Measurements from ENCODE around the gene KNCN.

DNA sequence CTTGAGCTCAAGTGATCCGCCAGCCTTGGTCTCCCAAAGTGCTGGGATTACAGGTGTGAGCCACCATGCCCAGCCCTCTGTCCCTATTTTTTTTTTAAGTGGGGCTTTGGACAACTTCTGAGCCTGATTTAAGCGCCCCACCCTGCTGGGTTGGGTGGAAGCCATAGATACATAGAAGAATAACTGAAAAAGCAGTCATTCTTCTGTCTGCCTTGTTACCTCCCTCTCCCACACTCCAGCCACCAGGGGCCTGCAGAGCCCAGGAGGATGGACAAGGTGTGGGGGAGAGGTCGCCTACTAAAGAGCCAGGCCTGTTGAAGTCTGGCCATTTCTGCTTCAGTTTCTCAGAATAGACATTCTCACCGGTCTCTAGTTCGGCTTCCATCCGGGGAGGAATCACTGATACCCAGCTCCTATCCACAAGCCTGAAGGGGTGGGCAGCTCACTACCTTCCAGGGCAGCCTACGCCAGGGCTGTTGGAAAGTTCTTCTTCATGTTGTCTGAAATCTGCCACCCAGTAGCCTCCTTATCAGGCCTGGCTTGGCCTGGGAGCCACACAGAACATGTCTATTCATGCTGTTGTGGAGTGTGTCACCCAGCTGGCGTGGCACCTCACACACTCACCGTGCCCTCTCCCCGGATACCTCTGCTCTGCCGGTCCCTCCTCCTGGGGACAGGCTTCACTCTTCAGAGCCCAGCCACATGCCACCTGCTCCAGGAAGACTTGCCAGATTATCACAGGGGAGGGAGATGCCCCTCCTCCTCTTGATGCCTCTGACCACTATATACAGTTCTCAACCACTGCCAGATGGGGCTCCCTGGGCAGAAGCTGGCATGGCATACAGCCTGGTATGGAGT is 27.7 kb downstream of the KNCN start:
- TF ChIP-seq, protein P1, sequence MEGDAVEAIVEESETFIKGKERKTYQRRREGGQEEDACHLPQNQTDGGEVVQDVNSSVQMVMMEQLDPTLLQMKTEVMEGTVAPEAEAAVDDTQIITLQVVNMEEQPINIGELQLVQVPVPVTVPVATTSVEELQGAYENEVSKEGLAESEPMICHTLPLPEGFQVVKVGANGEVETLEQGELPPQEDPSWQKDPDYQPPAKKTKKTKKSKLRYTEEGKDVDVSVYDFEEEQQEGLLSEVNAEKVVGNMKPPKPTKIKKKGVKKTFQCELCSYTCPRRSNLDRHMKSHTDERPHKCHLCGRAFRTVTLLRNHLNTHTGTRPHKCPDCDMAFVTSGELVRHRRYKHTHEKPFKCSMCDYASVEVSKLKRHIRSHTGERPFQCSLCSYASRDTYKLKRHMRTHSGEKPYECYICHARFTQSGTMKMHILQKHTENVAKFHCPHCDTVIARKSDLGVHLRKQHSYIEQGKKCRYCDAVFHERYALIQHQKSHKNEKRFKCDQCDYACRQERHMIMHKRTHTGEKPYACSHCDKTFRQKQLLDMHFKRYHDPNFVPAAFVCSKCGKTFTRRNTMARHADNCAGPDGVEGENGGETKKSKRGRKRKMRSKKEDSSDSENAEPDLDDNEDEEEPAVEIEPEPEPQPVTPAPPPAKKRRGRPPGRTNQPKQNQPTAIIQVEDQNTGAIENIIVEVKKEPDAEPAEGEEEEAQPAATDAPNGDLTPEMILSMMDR (IDR thresholded peaks at IDR 0.05), result no peak
- no peak for TF ChIP-seq POLR2A (IDR thresholded peaks at IDR 0.05)
